Muscle layer of duodenum (tissue), 2 donors: ENCODE measurements around the gene EMID1.
"Not testable (repeated sequence)": the region's sequence is repeated elsewhere in the genome, so short reads cannot be mapped to it uniquely, and the experiment has no call there.

Source experiments
- H3K27ac ChIP-seq: one replicate; pipeline ENCODE4 v1.7.0; 2013; ENCODE audit warnings: mild to moderate bottlenecking, low read length
- H3K27me3 ChIP-seq: one replicate; pipeline ENCODE4 v1.7.0; 2013; ENCODE audit warnings: low read depth, mild to moderate bottlenecking, control low read depth, low read length
- H3K36me3 ChIP-seq, 2 donors: one replicate each; pipeline ENCODE4 v1.7.0; 2013; ENCODE audit warnings: low read length in 2 of 2, control low read depth in 1 of 2, mild to moderate bottlenecking in 1 of 2; ENCODE audit not compliant: insufficient read depth in 2 of 2, control insufficient read depth in 1 of 2
- H3K4me1 ChIP-seq, 2 donors: one replicate each; pipeline ENCODE4 v1.7.0; 2013; ENCODE audit warnings: low read length in 2 of 2, mild to moderate bottlenecking in 2 of 2, control low read depth in 1 of 2, moderate library complexity in 1 of 2; ENCODE audit not compliant: insufficient read depth in 2 of 2, control insufficient read depth in 1 of 2
- H3K4me3 ChIP-seq, 2 donors: one replicate each; pipeline ENCODE4 v1.7.0; 2013; ENCODE audit warnings: low read length in 2 of 2, low read depth in 1 of 2, mild to moderate bottlenecking in 1 of 2
- H3K9me3 ChIP-seq, 2 donors: one replicate each; pipeline ENCODE4 v1.7.0; 2013; ENCODE audit warnings: low read length in 2 of 2, control low read depth in 1 of 2, mild to moderate bottlenecking in 1 of 2; ENCODE audit not compliant: control insufficient read depth in 1 of 2
- donor health status: healthy.

The EMID1 gene

DNA sequence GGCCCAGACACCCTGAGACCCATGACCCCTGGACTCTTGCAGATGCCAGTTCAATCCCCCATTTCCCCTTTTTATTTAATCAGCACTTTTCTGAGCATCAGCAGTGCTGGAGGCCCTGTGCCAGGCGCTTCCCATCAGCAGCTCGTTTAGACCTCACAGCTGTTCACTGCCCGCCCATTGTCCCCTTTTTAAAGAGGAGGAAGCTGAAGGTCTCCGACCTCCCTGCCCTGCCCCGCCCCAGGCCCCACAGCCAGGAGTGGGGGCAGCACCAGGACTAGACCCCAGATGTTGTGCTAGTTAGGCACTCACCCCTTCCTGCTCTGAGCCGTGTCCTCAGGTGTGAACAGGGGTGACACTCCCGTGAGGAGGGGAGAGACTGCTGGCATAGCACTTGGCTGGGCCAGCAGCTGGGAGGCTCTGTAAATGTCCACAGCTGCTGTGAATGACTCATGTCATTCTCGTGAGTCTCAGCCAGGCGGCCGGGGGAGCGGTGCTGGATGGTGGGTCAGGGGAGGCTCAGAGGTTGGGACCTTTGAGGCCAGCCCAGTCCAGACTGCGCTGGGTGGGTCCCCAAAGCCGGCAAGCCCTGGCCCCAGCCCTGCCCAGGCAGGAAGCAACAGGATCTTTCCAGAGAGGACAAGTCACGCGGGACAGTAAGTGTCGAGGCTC is 19.9 kb downstream of the EMID1 start:
- no peak overlapping the region for H3K4me3 ChIP-seq
- no peaks in the 10 kb centered on the region for H3K27me3 ChIP-seq
- H3K36me3 ChIP-seq: no peaks in the 10 kb centered on the region
- peaks cover 0 to 18% of the 10 kb centered on the region in 2 donors for H3K4me1 ChIP-seq
- no peaks in the 10 kb centered on the region for H3K9me3 ChIP-seq
- H3K27ac ChIP-seq: peak overlapping the region; percentile 16

DNA sequence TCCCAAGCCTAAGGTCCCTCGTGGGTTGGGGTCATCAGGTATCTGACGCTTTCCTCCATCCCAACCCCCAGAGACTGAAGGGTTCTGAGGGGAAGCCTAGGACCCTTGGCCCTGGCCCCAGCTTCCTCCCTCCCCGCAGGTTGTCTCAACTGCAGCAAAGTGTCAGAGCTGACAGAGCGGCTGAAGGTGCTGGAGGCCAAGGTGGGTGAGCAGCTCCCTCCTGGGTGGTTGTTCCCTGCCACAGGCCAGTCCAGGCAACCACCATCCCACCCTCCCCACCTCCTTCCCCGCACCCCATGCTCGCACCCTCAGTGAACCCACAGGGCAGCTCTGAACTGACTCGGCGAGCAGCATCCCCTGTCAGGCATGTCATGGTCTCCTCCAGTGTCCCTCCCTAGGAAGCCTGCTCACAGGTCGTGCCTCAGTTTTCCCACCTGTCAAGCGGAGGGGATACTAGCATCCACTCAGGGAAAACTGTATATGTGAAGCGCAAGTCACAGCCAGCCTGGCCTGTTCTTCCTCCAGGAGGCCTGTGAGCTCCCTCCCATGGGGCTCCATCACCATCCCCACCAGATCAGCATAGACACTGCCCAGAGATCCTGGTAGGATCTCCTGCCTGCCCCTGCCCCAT is 20.8 kb downstream of the EMID1 start:
- H3K4me1 ChIP-seq: peaks cover 0 to 17% of the 10 kb centered on the region in 2 donors
- no peaks in the 10 kb centered on the region for H3K27me3 ChIP-seq
- no peak overlapping the region for H3K4me3 ChIP-seq
- H3K9me3 ChIP-seq: no peaks in the 10 kb centered on the region
- H3K27ac ChIP-seq: no peak overlapping the region
- no peaks in the 10 kb centered on the region for H3K36me3 ChIP-seq

DNA sequence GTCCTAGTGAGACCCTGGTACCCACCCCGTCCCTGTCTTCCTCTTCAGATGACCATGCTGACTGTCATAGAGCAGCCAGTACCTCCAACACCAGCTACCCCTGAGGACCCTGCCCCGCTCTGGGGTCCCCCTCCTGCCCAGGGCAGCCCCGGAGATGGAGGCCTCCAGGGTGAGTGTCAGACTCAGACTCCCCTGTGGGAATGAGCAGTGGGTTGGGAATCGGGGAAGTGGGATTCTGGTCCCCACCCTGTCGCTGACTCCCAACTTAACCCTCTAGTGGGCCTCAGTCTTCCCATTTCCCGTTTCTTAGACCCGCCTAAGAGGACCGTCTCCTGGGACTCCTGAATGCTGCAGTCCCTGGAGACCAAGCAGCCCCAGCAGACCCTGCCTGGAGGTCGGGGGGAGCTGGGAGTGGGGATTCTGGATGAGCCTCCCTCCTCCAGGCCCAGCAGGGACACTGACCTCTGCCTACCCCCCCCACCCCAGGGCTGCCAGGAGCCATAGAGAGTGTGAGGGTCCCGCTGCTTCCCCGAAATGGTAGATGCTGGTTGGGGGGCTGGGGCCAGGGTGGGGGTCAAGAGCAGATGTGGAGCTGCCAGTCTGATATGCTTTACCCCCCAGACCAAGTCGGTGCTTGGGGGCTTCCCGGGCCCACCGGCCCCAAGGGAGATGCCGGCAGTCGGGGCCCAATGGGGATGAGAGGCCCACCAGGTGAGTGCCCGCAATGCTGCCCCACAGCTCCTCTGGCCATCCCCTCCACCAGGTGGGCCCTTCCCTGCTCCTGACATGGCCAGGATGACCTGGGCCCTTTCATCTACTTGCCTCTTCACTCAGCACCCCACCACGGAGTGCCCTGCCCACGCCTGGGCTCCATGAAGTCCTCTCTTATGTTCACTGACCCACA is 25.5 kb downstream of the EMID1 start:
- Histone ChIP-seq H3K27me3 (no peaks in the 10 kb centered on the region), H3K36me3 (no peaks in the 10 kb centered on the region), H3K4me1 (no peaks in the 10 kb centered on the region), H3K4me3 (no peak overlapping the region), H3K9me3 (no peaks in the 10 kb centered on the region), H3K27ac (no peak overlapping the region)

DNA sequence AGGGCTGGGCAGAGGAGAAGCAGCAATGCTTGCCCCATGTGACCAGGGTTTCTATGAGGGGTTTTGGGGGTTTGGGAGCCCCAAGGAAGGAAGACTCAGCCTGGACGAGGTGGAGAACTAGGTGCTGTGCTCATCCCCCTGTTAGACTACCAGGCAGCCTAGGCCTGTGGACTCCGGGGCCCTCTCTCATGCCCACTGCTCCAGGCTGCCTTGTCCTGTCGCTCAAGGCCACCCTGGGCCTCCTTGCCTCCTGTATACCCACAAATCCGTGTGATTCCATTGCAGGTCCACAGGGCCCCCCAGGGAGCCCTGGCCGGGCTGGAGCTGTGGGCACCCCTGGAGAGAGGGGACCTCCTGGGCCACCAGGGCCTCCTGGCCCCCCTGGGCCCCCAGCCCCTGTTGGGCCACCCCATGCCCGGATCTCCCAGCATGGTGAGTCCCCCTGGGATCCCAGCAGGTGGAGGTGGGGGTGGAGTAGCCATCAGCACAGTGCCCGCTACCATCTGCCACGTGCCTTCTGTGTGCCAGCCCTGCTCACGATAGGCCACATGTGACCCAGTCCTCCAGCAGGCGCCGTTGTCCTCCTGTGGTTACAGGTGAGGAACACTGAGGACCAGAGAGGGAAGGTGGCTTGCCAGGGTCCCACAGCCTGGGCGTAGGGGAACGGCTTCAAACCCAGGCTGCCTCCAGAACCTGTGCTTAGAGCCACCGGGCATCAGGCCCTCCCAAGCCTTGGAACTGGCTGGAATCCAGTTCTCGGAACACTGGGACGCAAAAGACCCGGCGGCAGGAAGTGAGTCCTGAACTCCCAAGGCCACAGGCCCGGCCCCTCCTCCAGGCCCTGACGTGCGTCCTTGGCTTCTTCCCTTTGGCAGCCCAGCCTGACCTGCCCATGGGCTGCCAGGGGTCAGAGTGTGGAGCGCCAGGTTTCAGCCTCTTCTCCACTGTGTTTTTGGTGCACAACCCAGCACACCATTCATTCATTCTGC is 26.6 kb downstream of the EMID1 start:
- no peaks in the 10 kb centered on the region for H3K27me3 ChIP-seq
- no peak overlapping the region for H3K4me3 ChIP-seq
- H3K36me3 ChIP-seq: no peaks in the 10 kb centered on the region
- no peak overlapping the region for H3K27ac ChIP-seq
- H3K4me1 ChIP-seq: no peaks in the 10 kb centered on the region
- no peaks in the 10 kb centered on the region for H3K9me3 ChIP-seq

DNA sequence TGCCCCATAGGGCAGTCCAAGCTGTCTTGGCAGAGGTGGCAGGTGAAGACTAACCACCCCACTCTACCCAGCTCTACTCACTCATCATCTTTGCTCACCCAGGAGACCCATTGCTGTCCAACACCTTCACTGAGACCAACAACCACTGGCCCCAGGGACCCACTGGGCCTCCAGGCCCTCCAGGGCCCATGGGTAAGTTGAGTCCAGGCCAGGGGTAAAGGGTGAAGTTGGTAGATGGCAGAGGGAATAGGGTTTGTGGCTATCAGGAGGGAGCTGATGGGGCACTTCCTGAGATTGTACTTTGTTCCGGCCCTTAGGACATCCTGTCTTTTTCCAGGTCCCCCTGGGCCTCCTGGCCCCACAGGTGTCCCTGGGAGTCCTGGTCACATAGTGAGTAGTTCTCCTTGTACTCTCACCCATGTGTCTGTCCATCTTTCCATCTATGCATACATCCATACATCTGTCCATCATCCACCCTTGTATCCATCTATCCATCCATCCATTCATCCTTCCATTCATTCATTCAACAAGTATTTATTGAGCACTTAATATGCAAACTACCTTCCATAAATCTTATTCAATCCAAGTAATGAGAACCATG is 27.7 kb downstream of the EMID1 start:
- H3K9me3 ChIP-seq: no peaks in the 10 kb centered on the region
- H3K27me3 ChIP-seq: no peaks in the 10 kb centered on the region
- no peaks in the 10 kb centered on the region for H3K4me1 ChIP-seq
- no peaks in the 10 kb centered on the region for H3K36me3 ChIP-seq
- no peak overlapping the region for H3K27ac ChIP-seq
- no peak overlapping the region for H3K4me3 ChIP-seq

DNA sequence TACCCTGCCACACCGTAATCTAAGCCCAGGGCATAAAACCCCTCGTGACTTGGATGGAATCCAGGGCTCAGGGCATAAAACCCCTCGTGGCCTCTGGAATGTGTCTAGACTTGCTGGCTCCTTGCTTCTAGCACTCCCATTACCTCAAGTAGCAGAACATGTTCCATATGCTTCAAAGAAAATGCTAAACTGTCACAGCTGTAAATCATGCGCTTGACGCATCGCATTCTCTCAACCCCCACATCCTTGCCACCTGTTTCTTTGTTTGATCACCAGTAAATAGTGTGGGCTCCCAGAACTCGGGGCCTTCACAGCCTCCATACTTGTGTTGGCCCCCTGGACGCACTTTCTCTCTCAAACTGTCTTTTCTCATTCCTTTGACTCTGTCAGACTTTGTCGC is 34.8 kb downstream of the EMID1 start:
- not testable (repeated sequence) for H3K4me3 ChIP-seq, H3K4me1 ChIP-seq, H3K27me3 ChIP-seq, H3K27ac ChIP-seq, H3K9me3 ChIP-seq, H3K36me3 ChIP-seq

DNA sequence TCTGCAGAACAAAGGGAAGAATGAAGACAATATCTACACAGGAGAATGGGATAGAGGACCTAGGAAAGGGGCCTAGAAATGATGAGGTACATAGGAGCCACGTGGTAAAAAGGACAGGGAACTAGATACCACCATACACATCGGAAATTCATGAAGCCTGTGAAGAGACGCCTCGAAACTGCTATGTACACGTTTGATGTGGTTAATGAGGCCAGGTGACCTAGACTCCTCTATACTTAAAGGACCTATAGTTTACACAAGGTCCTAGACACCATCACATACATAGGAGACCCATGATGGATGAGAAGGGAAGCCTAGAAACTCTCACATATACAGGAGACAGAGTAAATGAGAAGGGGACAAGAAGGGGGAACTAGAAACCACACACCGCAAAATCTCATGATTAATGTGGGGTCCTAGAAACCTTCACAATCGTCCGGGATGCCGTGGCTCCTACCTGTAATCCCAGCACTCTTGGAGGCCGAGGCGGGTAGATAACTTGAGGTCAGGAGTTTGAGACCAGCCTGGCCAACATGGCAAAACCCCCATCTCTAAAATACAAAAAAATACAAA is 38.3 kb downstream of the EMID1 start:
- Histone ChIP-seq H3K27me3 (no peaks in the 10 kb centered on the region), H3K4me1 (no peaks in the 10 kb centered on the region), H3K36me3 (no peaks in the 10 kb centered on the region), H3K27ac (no peak overlapping the region), H3K4me3 (no peak overlapping the region), H3K9me3 (peaks cover 0 to 7% of the 10 kb centered on the region in 2 donors)

DNA sequence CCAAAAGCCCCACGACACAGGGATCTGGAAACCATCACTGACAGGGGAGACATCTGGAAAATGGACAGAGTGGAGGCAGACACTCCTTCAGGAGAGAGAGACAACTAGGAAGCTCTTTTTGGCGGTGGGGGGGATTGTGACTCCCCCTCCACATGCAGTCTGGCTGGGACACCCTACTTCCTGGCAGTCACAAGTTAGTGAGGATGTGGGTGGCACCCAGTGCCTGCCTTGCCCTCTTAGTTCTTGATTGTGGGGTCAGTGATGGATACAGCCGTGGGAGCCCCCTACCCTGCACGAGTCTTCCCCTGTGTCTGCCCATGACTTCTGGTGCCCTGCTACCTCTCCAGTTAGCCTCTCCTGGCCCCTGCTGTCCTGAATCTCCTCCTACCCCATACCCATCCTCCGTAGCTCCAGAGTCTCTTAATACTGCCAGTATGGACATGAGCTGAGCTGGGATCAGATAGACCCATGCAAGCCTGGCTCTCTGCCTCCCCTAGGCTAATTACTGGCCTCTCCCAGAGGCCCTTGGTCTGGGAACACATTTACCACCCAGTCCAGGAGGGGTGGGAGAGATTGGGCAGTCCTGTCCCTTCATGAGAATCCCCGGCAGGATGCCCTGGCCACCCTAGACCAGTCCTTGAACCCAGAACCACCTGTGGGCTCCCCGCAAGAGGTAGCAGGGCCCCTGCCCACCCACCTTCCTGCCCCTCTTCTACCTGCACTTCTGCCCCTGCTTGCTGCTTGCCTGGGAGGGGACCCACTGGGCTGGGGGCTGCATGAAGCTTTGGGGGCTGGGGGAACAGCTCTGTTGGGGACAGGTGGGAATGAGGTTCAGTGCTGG is 39.3 kb downstream of the EMID1 start:
- H3K36me3 ChIP-seq: no peaks in the 10 kb centered on the region
- H3K27ac ChIP-seq: no peak overlapping the region
- H3K27me3 ChIP-seq: no peaks in the 10 kb centered on the region
- H3K4me1 ChIP-seq: no peaks in the 10 kb centered on the region
- no peak overlapping the region for H3K4me3 ChIP-seq
- H3K9me3 ChIP-seq: peaks cover 0 to 7% of the 10 kb centered on the region in 2 donors

DNA sequence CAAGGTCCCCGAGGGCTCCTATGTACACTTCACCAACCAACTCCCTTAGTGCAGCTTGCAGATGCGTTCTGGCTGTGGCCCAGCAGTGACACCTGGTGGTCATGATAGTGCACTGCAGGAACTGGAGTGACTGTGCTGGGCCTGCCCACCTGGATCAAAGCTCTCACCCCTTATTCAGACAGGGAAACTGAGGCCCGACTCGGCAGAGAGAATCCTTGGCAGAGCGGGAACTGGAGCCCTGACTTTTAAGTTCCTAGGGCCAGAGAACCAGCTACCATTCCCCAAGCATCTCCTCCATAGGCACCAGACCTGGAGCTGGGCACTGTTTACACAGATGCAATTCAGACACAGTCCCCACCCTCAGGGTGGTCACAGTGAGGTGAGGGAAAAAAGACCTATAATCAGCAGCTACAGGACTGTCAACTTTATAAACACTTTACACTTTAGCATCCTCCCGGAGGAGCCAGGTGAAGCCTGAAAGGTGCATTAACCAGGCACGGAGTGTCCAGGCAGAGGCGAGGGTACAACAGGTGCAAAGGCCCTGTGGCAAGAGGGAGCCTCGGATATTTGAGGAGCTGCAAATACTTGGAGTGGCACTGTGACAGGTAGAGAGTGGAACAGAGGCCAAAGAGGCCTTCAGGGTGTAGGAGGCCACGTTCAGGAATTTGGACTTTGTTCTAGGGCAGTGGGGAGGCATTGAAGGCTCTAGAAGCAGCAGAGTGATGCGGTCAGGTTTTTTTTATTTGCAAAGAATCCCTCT is 40.1 kb downstream of the EMID1 start:
- Histone ChIP-seq H3K4me1 (no peaks in the 10 kb centered on the region), H3K27me3 (no peaks in the 10 kb centered on the region), H3K9me3 (peaks cover 0 to 7% of the 10 kb centered on the region in 2 donors), H3K27ac (no peak overlapping the region), H3K36me3 (no peaks in the 10 kb centered on the region), H3K4me3 (no peak overlapping the region)
